Hindlimb muscle (tissue), 1 donor: ENCODE measurements around the gene SUPT16H. TPM values are rescaled to one million over a fixed set of nuclear protein-coding genes. Genes with fewer than 3 reads are reported as not detected.

Experiments
- polyA plus RNA-seq: library from polyadenylated mRNA; unstranded; fragments of 120-200 nt; gene quantifications from one replicate; pipeline ENCODE4 v1.2.1, GENCODE V29; 2013; ENCODE audit not compliant: insufficient read length

Gene SUPT16H
- polyA plus RNA-seq, 1 donor = 68.4 TPM

Other genes starting within 250 kb of the SUPT16H start
- gene OR5AU1, start 228.0 kb downstream of the SUPT16H start, polyA plus RNA-seq = 0.03 TPM
- gene HNRNPC, start 114.6 kb downstream of the SUPT16H start, polyA plus RNA-seq = 398 TPM
- 1.2 TPM for gene RPGRIP1, start 103.9 kb downstream of the SUPT16H start, polyA plus RNA-seq
- gene CHD8, start 72.1 kb upstream of the SUPT16H start, polyA plus RNA-seq = 44.8 TPM
- 21.8 TPM for gene RAB2B, start 92.9 kb upstream of the SUPT16H start, polyA plus RNA-seq
- gene TOX4, start 93.2 kb upstream of the SUPT16H start, polyA plus RNA-seq = 47.0 TPM
- gene METTL3, start 127.3 kb upstream of the SUPT16H start, polyA plus RNA-seq = 43.7 TPM
- 11.9 TPM for gene SALL2, start 142.3 kb upstream of the SUPT16H start, polyA plus RNA-seq
- not detected for gene OR10G3, start 196.1 kb upstream of the SUPT16H start, polyA plus RNA-seq